ENCODE measurements around the gene ZNF438. TPM values are rescaled to one million over a fixed set of nuclear protein-coding genes. Genes with fewer than 3 reads are reported as not detected.

The ZNF438 gene
- total and polyA plus RNA-seq, 2 of the 13 experiments (the other 11 are each of a cell fraction or from before 2014, with no cell fraction given) = 0.75 to 0.83 TPM

GRCh38 chr10:31014161-31014875, 17.3 kb downstream of the ZNF438 start:
- CTCF ChIA-PET (ENCODE audit: low intra/inter-chr PET ratio, low total read pairs) = no interaction called here
- FAIRE-seq = no peak

More at GRCh38 chr10:31014161-31014875, 17.3 kb downstream of the ZNF438 start:
- Histone ChIP-seq H4K20me1 (ENCODE audit: insufficient read depth, low read length) (no peaks in the 10 kb centered on the region), H3K27me3 (ENCODE audit: control insufficient read depth in 1 of 2, insufficient read depth in 2 of 2, low read length in 2 of 2) (no peaks in the 10 kb centered on the region; a peak in 1 of 5 replicates), H3K36me3 (replicated peaks in 1 of 2; ENCODE audit: control insufficient read depth in 1 of 2, insufficient read depth in 2 of 2, low read length in 2 of 2) (no peaks in the 10 kb centered on the region), H3K9me3 (ENCODE audit: low read length) (no peaks in the 10 kb centered on the region), H3K79me2 (ENCODE audit: insufficient read depth, low read length) (no peaks in the 10 kb centered on the region), H3K4me1 (ENCODE audit: insufficient read depth, low read length) (peaks cover 32% of the 10 kb centered on the region), H3K27ac (ENCODE audit: extremely low read length, insufficient read depth, low read length) (no peak overlapping the region), H3K4me3 (replicated peaks in 1 of 3; ENCODE audit: insufficient read depth in 1 of 3, low read depth in 2 of 3, low read length in 3 of 3) (no peak overlapping the region), H2AFZ (ENCODE audit: low read length) (no peak overlapping the region), H3K9ac (ENCODE audit: insufficient read depth, low read depth, low read length) (no peak overlapping the region), H3K4me2 (ENCODE audit: low read depth, low read length) (no peak overlapping the region)
- POLR2A ChIA-PET = no interaction called here
- no TSS peak for BruUV-seq (replicated peaks)
- in situ Hi-C loops (cut with HindIII; ENCODE audit: extremely low pct_ligation_motif_present, low pct_unique_long_range_greater_than_20kb) = no loop called here
- WGBS (ENCODE audit: low lambda C conversion rate) = 80% methylated on average over 6 of the region's 7 CpGs
- intact Hi-C loops (cut with micrococcal nuclease; ENCODE audit: unreplicated experiment) = no loop called here
- TF ChIP-seq RFX1 (IDR thresholded peaks at IDR 0.05) = no peak
- TF ChIP-seq ARID5B (CRISPR knock-in tag; IDR thresholded peaks at IDR 0.05) = no peak
- TF ChIP-seq RFXAP (CRISPR knock-in tag; IDR thresholded peaks at IDR 0.05; ENCODE audit: borderline replicate concordance) = no peak
- no peak for TF ChIP-seq ZNF432 (CRISPR knock-in tag; IDR thresholded peaks at IDR 0.05; ENCODE audit: borderline replicate concordance)
- TF ChIP-seq MED1 (CRISPR knock-in tag; IDR thresholded peaks at IDR 0.05) = no peak
- no peak for TF ChIP-seq ZFP90 (CRISPR knock-in tag; IDR thresholded peaks at IDR 0.05; ENCODE audit: borderline replicate concordance)
- TF ChIP-seq ZNF576 (CRISPR knock-in tag; IDR thresholded peaks at IDR 0.05) = no peak
- TF ChIP-seq SMARCC2 (IDR thresholded peaks at IDR 0.05) = no peak
- no peak for TF ChIP-seq U2AF1 (optimal IDR thresholded peaks at IDR 0.05; ENCODE audit: low read depth, low read length)
- no peak for TF ChIP-seq CEBPZ (IDR thresholded peaks at IDR 0.05; ENCODE audit: low read length)
- no peak for TF ChIP-seq FOXA1 (IDR thresholded peaks at IDR 0.05)
- TF ChIP-seq FOXA1 (CRISPR knock-in tag; IDR thresholded peaks at IDR 0.05) = no peak
- no peak for ATAC-seq
- DNase-seq (ENCODE audit: low spot score) = no peak

All from HepG2 (cell line).